Erythroblast (primary cell): ENCODE results near the gene PAH.

Experiments used
- DNase-seq, 2 experiments: peaks; one replicate each; lab custom pipeline; 2025; lab: John Stamatoyannopoulos, UW
- GATA1 ChIP-seq: IDR thresholded peaks from 2 replicates; pipeline ENCODE4 v1.6.1; 2011; ENCODE audit warnings: low read depth, mild to moderate bottlenecking, control low read depth, low read length, moderate library complexity
- POLR2A ChIP-seq: IDR thresholded peaks from 2 replicates; pipeline ENCODE4 v1.6.1; 2011; ENCODE audit warnings: mild to moderate bottlenecking, low read length

The PAH gene

DNA sequence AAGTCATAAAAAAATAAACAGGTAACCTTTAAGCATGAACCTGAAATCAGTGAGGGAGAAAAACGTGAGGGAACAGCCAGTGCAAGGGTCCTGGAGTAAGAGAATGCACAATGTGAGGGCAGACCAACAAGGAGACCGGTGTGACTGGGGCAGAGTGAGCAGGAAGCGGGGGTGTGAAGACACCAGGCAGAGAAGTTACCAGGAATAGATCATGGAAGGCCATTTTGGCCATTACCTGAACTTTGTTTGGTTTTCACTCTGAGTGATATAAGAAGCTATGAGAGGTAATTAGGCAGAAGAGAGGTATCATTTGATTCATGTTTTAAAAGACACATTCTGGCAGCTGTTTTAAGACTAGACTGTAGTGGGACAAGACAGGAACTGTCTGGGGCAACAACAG, 15.0 kb downstream of the PAH start:
- TF ChIP-seq POLR2A (no peak), GATA1 (no peak)
- no peak for DNase-seq

DNA sequence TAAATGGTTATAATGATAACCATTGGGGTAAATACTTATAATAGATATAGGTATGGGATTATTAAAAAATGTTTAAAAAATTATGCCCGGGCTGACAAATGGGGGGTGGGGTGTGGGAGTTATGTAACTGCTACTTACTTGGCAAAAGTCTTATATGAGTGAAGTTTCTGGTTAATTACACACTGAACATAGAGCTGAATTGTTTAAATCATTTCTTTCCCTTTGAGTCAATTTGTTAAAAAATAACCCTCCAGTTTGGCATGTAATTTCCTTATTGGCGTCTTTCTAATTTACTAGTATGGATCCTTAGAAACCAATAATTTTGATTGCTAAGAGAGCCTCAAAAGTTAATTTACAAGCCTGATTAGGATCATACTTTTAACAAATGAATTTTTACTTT, 16.7 kb downstream of the PAH start:
- DNase-seq, result no peak
- TF ChIP-seq GATA1 (no peak), POLR2A (no peak)

- DNase-seq, result no peak
- no peak for TF ChIP-seq POLR2A
- TF ChIP-seq GATA1, result no peak
Observed at GRCh38 chr12:102896067-102896466, 21.0 kb downstream of the PAH start.

GRCh38 chr12:102891756-102892155, 25.3 kb downstream of the PAH start:
- TF ChIP-seq GATA1 (no peak), POLR2A (no peak)
- DNase-seq, result no peak

DNA sequence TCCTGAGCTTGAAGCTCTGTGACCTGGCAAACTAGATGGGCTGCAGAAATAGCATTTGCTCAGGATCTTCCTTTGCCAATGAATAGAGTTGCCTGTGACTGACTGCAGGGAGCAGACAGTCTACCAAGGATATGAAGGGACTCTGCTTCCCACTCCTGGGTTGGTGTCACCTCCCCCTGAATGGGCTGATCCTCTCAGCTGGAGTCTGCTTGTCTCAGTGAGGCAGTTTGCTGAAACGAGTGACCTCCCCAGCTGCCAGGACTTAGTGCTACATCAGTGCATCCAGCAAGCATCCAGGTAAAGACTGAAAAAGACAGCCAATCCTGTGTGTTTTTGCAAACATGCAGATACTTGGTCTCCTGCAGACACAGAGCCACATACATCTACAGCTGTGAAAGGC, 28.5 kb downstream of the PAH start:
- TF ChIP-seq GATA1 (no peak), POLR2A (no peak)
- DNase-seq, result no peak

GRCh38 chr12:102885043-102885932, 31.8 kb downstream of the PAH start:
- no peak for DNase-seq
- TF ChIP-seq GATA1 (no peak), POLR2A (no peak)

DNA sequence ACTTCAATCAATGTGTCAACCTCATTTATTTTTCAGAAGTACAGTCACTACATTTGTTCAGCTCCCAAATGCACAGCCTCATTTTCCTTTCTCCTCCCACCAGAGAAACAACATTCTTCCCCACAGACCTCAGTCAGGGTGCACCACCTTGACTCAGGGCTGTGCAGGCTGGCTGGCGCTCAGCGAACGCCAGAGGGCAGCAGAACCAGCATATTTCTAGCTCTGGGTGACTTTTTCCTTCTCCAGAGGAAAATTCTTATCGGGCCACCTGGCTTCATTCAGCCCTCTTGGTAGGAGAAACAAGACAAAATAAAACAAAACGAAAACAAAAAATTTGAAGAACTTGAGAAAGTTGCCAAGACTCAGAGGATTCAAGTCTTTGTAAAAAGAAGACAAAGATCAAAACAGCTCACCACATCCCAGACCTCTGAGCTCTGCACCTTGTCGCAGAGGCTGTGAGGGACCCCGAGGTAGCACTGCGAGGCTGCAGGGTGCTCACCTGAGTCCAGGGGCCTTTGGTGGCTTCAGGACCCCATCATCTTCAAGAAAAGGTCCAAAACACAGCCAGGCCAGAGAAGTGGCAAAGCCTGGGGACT, 33.7 kb downstream of the PAH start:
- DNase-seq, result peak in 1 of 2 experiments; percentile 37
- TF ChIP-seq POLR2A (no peak), GATA1 (no peak)

GRCh38 chr12:102880783-102881182, 36.3 kb downstream of the PAH start:
- TF ChIP-seq GATA1, result no peak
- no peak for TF ChIP-seq POLR2A
- no peak for DNase-seq

- TF ChIP-seq POLR2A, result no peak
- no peak for TF ChIP-seq GATA1
- peak in 1 of 2 experiments; percentile 12 for DNase-seq
Observed at GRCh38 chr12:102879144-102879763, 37.8 kb downstream of the PAH start.

DNA sequence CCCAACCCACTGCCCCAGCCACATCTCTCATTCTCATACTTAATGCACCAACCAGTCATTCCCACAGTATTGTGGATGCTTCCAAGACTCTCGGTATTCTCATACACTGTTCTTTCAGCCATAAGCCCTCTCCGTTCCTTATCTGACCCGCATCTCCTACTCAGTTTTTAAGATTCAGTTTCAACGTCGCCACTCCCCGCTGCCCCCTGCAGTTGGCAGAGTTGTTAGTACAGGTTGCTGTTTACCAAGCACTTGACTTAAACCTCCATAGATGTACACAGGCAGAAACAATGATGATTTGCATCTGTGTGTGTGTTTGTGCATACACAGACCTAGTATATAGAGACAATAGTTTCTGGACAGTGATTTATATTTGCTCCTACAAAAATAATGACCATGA, 40.2 kb downstream of the PAH start:
- peak in 1 of 2 experiments; percentile 1 for DNase-seq
- TF ChIP-seq POLR2A (no peak), GATA1 (no peak)

DNA sequence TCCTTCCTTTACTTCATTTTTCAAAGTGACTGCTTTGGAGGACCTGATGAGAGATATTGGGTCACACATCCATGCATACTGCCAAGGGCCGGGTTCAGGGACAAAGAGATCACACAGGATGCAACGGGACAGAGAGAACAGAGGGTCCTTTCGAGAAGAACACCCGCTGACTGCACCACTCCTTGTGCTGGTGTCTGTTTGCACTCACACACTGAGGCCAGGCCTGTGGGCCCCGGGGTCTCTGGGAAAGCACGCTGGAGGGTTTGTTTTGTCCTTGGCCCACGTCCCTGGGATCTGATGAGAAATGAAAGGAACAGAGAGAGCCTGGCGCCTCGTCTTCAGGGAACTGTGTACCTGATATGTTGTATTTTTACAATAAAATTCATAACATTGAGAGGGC, 42.2 kb downstream of the PAH start:
- TF ChIP-seq GATA1, result no peak
- TF ChIP-seq POLR2A, result no peak
- DNase-seq, result no peak

GRCh38 chr12:102873077-102873476, 44.0 kb downstream of the PAH start:
- DNase-seq, result no peak
- TF ChIP-seq GATA1 (no peak), POLR2A (no peak)

- no peak for DNase-seq
- TF ChIP-seq POLR2A (no peak), GATA1 (no peak)
Observed at GRCh38 chr12:102871014-102871413, 46.0 kb downstream of the PAH start.

GRCh38 chr12:102869571-102869970, 47.5 kb downstream of the PAH start:
- TF ChIP-seq POLR2A (no peak), GATA1 (no peak)
- no peak for DNase-seq
